COLO668 (cell line): ENCODE results near the gene APCDD1L.

Source experiments
- DNase-seq: peaks from one replicate; lab custom pipeline; 2025; ENCODE audit not compliant: unreplicated experiment; lab: John Stamatoyannopoulos, UW

The APCDD1L gene

DNA sequence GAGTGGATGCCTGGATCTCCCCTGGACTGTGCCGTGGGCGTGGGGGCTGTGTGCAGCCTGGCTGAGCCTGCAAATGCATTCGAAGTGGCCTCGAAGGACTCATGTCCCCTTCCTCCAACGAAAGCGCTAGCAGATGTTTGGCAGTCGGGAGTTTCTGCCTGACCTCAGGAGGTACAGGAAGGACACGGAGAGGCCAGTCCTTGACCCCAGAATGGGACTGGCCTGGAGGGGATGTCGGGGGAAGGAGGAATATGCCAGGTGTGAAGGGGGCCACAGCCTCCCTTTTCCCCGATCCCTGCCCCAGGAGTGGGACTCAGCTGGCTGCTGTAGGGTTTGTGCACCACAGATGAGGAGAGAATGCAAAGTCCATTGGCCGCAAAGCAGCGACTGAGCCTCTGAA lies 45.6 kb downstream of the APCDD1L start:
- DNase-seq: no peak

DNA sequence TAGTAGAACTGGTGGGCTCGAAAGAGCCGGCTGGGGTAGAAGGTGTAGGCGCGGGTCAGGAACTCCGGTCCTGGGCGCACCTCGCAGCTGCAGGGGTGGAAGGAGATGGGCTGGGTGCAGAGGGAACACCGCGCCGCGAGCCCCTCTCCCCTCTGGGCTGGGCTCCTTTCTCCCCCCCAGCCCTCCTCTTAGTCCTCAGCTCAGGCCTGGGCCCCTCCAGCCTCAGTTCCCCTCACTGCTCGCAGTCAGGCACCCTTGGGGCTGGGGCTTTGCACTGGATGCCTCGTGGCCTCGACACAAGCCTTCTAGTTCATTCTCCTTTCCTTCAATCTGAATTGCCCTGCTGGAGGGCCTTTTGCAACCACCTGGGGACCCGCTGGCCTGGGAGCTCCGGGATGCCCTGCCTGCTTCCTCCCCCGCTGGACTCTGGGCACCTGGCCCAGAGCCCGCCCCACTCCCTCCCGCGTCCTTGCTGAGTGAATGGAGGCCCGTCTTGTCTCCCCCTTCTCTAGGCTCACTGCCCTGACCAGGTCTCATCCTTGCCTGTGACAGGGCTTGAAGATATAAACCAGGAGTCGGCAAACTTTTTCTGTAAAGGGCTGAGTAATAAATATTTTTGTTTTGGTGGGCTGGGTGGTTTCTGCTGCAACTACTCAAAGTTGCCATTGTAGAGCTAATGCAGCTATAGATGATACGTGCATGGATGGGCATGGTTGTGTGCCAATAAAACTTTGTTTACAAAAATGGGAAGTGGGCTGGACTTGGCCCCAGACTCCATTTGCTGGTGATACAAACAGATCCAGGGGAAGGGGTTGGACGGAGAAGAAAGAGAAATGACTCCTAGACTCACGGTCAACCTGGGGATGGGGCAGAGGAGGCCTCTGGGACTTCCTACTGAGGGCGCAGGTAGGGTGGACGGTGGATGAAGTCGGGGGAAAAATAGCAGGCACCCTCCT lies 47.3 kb downstream of the APCDD1L start:
- no peak for DNase-seq

DNA sequence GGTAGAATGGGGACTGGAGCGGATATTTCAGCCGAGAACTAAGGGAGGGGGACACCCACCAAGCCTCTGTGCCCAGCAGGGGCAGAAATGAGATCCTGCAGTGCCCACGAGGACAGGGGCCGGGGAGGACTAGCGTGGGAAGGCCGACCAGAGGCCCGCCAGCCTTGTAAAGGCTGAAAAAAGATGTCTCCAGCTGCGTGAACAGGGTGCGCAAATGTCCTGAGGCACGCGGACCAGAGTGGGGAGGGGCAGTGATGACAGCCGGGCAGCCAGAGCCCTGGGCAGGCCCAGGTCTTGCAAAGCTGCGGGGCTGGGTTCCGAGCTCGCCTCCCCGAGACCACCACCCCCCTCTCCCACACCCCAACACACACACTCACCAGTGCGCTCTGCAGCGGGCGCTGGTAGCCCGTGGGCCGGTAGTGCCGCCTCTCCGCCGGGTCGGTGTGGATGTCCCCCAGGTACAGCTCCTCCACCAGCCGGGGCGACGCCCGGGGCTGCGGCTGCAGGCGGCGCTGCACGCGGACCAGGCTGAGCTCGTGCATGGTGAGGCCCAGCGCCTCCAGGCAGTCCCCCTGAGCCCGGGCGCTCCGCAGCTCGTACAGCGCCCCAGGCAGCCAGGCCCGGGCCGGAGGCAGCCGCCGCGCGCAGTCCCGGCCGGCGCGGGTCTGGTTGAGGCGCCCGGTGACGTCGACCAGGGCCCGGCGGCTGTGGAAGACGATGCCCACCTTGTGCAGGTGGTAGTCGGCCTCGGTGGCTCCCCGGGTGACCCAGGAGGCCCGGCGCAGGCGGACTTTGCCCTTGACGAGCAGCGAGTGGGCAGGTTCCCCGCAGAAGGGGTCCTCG lies 48.2 kb downstream of the APCDD1L start:
- no peak for DNase-seq

DNA sequence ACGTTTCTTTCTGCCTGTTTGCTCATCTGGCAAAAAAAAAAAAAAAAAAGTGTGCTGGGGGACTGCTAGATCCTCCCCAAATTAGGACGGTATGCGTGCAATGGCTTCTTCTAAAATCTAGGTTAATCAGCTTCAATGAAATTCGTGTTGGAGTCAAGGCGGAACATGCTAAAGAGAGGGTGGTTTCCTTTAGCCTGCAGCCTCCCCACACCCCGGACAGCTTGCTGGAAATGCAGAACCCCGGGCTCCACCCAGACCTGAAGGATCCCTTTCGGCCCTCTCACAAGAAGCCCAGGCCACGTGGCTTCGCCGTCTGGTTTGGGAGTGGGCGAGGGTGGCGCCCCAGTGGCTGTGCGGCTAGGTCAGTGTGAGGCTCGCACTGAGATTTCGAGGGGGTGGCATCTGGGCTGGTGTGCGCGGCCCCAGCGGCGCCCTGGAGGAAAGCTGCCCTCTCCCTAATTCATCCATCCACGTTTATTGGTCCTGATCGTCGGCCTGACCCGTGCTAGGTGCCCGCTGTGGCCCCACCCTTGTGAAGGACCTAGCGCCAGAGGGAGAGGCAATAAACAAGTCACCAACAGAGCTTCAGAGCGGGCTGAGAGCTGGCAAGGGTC lies 49.0 kb downstream of the APCDD1L start:
- no peak for DNase-seq

DNA sequence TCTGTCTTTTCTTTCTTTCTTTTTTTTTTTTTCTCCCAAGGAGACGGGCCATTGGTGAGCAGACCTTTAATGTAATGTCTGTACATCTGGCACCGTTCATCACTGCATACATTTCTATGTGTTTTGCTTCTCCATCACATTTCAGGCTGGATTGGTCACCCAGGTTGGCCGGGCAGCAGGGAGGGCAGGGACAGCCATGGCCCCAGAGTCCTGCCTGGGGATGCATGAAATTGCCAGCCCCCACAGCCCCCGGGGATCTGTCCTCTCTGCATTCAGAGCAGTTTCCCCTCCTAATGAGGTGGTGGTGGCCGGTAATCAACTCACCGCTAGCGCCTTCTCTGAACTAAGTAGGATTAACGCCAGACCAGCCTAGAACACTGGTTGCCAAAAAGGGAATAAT lies 50.4 kb downstream of the APCDD1L start:
- DNase-seq: no peak

DNA sequence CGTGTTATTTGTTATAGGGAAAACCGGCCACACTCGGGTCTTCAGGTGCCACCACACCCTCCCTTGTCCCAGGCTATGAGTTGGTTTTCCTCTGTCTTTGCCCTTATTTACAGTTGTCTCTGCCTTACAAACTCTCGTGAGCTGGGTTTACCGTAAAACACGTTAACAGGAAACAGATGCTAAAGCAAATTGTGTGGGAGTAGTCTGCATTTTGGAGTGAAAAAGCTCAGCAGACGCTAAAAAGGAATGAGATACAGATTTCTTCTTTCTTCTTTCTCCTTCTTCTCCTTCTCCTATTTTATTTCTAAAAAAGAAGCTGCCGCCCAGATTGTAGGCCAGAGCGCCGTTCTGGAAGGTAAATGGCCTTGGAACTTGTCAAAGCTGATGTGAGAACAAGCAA lies 51.9 kb downstream of the APCDD1L start:
- DNase-seq: no peak

DNA sequence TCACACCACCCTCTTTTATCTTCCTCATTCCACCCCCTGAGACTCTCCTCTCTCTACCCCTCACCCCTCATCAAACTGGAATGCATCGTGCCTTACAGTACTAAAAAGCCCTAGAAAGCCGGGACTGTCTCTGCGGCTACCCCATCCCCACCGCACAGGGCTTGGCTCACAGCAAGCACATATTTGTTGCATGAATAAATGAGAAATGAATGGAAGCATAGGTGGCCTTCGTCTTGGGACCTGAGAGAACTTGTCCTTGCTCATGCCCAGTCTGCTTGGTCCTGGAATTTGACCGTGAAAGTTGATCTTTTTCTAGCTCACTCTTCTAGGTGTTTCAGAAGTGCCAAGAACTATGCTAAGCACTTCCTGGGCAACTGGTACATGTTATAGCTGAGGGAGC lies 53.3 kb downstream of the APCDD1L start:
- DNase-seq: no peak

DNA sequence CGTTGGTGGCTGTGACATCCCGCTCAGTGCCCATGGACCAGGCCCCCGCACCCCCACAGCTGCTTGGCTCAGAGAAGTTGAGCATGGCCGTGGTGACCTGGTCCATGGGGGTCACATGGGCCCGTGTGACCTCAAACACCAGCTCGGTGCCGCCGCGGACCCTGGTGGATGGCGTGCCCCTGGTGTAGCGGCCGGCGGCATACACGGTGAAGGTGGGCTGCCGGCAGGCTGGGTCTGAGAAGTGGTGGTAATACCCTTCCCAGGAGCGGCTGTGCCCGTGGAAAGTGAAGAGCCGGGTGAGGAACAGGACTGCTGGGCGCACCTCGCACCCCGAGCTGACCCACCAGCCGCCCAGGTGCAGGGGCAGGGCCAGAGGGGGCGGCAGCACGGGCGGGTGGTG lies 54.1 kb downstream of the APCDD1L start:
- DNase-seq: no peak

DNA sequence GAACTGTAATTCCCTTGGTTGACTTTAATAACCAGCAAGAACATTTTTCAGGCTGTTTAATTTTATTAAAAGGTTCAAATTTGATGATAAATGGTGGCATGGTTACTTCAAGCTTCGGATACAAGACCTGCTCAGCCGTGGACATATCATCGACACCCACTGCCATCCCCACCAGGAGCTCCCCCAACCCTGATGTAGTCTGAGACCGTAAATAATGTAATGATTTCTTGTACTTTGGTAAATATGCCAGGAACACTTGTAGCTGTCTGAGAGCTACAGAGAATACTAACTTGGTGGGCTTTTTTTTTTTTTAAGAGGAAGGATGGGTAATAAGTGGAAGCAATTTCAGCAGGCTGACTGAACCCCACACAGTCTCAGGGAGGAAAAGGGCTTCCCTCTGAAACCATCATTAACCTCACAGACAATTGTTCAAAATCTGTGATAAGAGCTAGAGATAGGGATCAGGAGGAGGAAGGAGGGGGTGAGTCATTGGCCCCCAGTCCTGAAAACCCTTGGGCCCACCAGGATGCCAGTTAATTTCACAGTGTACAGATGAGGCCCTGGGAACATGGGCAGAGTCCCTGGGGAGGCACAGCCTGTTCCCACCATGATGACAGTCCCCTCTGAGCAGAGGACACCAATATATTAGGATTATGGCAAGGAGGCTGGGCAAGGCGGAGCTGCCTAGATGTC lies 56.0 kb downstream of the APCDD1L start:
- no peak for DNase-seq

DNA sequence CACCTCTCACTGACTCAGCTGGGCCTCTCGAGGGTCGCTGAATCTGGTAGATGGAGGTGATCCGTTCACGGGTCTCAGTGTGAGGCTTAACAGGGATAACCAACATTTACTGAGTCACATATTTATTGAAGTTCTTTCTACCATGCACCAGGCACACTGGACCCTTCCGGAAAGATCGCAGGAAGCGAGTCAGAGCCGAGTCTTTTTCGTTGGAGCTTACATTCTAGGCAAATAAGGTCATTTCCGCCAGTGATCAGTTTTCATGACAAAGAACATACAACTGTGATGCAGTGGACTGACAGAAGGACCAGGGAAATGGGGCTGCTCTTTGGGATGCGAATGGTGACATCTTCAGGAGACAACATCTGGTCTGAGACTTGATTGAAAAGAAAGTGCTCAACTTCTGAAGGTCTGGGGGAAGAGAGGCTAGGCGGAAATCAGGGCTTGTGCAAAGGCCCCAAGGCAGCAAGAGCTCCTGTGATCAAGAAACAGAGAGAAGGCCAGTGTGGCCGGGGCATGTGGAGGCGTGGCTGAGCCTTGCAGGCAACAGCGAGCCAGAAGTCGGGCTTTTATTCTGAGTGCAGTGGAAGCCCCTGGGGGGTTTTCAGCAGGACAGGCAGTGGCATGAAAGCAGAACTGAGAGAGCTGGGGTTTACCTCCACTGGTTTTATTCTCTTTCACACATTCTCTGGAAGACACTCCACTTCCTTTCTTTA lies 56.7 kb downstream of the APCDD1L start:
- no peak for DNase-seq

DNA sequence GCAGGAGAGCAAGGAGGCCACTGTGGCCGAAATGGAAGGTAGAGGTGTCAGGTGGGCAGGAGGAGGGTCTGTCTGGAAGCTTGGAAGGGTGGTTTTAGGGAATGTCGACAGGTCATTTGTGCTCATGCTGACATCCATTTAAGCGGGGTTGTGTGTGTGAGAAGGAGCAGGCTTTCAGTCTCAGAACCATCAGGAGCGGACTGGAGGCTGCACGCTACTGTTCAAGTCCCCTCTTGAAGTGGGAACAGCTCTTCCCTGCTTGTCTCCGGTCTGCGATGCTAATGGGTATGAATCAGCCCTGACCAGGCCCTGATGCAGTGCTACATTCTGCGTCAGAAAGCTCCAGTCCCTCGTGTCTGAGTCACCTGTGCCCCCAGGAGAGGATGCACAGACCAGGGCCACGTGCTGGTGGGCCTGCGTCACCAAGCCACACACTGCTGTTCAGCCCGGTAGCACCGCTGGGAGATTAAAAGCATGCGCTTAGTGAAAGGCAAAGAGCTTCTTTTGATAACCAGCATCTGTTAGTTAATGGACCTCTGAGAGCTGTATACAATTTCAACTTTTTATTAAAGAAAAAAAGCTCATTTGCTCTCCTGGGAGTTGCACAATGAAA lies 58.0 kb downstream of the APCDD1L start:
- DNase-seq: no peak

DNA sequence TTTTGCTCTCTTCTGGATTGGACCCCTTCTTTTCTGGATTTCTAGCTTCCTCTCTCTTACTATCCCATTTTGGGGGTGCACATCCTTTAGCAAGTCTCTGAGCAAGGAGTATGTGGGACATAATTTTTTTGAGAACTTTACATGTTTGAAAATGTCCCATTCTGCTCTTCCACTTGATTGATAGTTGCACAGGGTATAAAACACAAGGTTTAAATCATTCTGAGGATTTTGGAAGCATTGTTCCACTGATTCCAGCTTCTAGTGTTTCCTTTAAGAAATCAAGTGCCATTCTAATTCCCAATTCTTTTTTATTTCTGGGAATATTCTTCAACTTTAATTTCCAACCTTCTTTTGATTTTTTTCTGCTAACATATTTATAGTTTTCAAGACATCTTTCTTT lies 60.7 kb downstream of the APCDD1L start:
- DNase-seq: no peak

DNA sequence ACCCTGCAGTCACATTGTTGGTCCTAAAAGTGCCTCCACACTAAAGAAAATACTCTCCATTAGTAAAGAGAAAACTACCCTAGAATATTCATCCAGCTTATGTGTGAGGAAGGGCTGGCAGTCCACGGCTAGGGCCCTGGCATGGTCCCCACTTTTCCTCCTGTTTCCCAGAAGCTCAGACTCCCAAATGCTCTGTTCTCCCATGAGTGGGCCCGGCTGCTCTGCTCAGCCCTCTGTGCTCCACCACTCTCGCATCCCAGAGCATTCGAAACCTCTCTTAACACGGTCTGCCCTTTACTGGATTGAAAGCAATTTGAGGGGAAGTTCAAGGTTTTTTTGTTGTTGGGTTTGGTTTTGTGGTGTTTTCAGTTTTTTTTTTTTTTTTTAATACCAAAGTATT lies 61.8 kb downstream of the APCDD1L start:
- DNase-seq: no peak

DNA sequence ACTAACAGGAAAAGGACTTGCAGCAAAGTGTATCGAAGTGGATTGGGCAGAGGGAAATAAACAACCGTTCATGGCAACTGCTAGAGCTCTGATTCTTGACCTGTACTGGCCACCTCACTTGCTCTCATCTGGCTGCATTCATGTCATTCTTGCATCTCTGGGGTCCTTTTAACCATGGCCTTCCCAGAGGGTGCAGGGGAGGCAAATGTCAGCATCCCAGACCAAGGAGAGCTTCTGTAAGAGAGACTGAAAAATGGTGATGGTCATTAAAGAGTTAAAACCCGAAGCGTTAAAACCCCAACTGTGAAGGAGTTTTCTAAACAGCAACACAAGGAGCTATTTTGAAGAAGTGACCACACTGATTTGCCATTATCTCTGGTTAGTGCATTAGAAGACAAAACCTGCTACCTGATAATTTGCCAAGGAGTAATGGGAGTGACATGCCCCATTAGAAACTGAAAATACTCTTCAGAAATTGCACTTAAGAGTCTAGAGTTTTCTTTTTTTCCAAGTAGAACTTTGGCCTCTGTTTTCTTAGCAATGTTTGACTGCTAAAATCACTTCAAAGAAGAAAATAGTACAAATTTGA lies 62.4 kb downstream of the APCDD1L start:
- DNase-seq: no peak

DNA sequence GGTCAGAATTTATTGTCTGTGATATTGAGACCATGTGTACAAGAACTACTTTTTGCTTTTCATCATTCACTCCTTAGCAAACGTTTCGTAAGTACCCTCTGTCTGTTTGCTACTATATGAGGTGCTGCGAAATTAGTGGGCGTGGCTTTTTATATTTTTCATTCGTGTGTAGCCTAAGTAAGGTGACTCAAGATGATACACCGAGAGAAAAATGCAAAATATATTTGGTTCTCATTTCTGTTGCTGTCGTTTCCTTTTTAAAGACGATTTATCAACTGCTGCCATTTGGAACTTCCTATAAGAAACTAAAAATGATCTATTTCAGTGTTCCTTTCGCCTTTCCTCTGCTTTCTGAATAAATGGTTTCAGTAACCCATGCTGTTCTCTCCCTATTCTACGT lies 64.9 kb downstream of the APCDD1L start:
- no peak for DNase-seq

DNA sequence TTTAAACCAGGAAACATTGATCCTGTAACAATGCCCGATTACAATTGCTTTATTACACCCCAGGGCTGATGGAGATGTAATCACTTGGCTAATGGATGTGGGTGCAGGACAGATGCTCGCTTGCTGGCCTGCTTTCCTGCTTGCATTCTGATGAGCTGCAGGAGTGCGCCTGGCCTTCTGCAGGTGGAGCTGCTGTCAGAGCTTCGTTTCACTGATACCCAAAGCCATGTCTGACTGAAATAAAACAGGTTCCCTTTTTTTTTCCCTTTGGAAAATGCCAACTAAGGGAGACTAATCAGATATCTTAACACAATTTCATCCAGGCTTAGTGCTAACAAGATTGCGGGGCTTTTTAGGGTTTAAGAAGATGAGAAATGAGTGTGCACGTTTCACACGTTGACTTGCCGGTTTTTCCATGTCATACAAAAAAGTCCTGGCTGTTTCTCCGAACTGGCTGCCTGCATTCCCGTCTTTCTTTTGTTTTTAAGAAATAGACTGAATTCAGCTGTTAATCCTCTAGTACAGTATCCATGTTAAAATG lies 65.4 kb downstream of the APCDD1L start:
- no peak for DNase-seq

DNA sequence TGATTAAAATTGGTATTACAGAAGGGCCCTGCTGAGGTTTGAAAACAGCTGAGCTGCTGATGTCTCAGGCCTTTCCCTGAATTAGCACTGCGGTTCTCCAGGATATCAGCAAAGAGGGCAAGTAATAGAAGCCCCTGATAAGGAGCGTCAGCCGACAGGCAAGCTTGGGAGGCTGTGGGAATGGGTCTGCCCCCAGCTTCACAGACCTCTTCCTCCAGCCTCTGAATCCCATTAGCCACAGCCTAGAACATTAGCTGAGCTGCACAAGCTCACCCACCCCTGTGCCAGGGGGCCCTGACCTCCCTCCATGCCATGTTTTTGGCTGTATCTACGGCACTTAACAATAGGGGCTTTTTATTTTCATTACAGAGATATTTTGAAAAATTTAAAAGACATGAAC lies 66.2 kb downstream of the APCDD1L start:
- DNase-seq: no peak

DNA sequence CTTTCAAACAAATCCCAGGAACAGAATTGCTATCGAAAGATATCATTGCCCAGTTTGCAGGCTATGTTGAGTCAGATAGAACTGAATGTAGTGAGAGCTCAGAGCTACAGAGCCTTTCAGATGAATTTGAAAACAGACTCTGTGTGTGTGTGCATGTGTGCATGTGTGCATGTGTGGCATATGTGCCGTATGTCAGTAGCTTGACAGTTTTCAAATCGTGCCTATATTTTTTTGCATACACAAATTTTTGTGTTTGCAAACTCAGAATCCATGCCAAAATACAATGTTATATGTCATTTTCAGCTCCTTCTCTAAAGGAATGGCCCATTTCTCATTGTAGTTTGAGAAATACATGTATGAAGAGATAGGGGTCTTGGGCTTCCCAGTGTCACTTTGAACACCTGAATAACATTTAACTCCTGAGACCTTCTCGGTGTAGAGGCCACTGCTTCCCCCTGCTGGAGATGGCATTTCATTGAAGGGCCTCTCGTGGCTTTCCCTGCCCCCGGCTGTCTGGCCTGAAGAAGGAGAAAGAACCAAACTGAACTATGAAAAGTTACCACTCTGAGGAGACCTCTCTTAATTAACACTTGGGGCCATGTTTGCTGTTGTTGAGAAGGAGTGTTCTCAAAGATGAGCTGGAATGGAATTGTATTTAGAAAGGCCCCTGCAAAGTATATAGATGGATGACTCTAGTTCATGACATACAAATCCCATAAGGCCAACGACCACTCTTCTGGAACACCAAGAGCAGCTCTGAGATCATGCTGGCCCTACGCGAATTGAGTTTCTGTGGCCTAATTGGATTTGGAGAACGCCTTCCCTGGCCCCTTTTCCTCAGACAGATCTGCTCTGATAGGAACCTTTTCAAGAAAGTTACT lies 67.4 kb downstream of the APCDD1L start:
- peak; percentile 46 for DNase-seq

DNA sequence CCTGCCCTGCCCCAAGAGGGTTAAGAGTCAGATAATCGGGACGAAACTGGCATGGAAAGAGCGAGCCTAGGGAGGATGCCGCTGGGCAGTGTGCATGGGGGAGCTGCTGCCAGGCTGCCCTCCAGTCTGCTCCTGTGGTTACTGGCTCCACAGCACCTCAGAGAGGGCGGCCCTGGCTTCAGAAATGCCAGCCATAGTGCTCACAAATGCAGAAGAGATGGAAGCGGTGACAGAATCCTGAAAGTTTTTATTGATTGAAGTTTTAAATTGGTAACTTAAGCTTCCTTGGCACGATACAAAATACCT lies 68.3 kb downstream of the APCDD1L start:
- DNase-seq: no peak
